GM19035 (cell line): Measurements from ENCODE around the gene CCDC85C.

Source experiments
- ATAC-seq: cut with Tn5 transposase; IDR thresholded peaks from one replicate; pipeline ENCODE4 v1.9.1; 2021; ENCODE audit not compliant: unreplicated experiment

CCDC85C gene

DNA sequence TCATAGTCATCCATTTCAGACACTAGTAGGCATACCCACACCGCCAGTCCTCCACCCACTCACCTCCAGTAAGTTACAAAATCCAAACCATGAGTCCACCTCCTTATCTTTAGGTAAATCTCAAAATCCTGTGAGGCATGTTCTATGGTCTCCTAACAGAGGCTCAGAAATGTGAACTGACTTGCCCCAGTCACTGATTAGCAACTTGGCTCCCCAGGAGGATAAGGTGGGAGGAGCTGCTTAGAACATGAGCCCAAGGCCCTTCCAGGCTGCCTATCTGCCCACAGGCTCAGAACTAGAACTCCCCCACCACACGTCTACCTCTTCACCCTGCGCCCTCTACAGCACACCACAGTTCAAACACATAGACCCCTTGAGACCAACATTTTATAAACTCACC lies 143.2 kb downstream of the CCDC85C start:
- ATAC-seq, result no peak

DNA sequence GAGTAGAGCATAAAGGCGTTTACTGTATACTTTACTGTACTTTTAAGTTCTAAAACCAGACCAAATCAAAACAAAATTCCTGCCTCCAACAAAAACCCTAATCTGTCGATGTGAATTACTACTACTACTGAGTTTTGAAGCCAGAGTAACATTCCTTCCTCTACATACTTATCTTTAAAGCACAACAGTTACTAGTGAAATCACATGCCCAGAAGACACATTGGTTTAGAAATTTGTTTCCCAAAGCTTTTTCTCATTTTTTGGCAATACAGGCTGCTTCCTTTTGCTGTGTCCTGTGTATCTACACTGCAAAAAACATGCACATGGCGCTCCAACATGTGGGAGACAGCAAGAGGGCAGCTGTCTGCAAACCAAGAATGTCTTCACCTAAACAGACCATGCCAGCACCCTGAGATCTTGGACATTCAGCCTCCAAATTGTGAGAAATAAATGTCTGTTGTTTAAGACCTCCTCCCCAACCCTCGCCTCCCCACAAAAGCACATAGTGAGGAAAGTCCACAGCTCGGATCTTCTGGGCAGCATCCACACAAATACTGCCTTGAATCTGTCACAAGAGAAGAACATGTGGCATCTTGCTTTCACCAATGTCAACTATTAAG lies 144.4 kb downstream of the CCDC85C start:
- no peak for ATAC-seq

DNA sequence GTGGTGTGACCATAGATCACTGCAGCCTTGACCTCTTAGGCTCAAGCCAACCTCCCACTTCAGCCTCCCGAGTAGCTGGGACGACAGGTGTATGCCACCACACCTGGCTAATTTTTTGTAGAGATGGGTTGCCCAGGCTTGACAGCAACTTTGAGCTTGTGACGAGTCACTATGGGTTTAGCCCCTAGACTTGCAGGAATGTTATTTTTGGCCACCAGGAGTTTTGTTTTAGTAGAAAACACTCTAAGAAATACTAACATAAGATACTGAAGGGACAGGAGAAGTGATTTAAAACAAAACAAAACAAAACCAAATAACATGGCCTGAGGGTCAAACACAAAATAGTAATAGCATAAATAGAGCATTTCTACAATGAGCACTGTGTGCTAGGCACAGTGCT lies 149.8 kb downstream of the CCDC85C start:
- ATAC-seq, result no peak

DNA sequence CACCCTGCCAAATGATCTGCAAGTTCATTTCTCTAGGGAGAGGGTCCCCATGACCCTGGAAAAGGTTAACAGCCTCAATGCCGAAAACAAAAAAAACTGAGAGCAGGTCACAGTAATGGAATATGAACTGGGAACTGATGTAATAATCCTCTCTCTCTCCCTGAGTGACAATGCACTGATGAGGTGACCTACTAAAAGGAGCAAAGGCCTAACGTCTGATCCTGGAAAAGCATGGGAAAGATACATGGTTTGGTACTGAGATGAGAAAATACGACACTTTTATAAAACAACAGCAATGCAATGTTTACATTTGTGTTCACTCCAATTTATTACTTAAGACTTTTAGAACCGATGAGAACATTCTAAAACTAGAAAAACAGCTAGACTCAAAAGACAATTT lies 151.0 kb downstream of the CCDC85C start:
- no peak for ATAC-seq

DNA sequence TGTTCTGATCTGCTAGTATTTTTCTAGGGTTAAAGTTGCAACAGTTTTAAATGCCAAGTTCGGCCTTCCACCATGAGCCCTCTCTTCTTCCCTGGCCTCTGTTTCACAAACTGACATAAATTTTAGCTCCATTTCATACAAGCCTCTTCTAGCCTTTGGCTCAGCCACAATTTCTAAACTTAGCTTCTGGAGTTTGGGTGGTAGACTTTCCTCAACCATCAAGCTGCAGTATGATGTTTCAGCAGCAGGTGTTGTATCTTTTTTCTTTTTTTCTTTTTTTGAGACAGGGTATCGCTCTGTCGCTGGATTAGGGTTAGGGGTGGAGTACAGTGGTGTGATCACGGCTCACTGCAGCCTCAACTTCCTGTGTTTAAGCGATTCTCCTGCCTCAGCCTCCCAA lies 152.8 kb downstream of the CCDC85C start:
- ATAC-seq, result no peak

DNA sequence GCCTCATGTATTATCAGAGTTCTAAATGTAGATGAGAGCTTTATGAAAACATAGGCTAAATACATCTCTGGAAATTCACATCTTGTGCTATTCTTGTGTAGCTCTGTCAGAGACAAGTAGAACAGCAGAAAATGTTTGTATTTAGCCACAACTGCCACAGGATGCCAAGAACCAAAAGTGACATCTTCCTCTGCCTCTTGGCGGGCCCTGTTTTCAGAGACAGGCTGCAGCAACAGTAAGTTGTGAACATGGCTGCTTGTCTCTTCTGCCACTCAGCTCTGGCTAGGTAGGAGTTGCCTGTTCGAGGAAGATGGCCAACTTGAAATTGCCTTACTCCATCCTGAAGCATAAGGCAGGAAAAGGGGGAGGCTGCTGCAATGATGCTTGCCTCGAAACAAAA lies 153.7 kb downstream of the CCDC85C start:
- ATAC-seq, result no peak
